ENCODE results near the gene PF4V1.

DNA sequence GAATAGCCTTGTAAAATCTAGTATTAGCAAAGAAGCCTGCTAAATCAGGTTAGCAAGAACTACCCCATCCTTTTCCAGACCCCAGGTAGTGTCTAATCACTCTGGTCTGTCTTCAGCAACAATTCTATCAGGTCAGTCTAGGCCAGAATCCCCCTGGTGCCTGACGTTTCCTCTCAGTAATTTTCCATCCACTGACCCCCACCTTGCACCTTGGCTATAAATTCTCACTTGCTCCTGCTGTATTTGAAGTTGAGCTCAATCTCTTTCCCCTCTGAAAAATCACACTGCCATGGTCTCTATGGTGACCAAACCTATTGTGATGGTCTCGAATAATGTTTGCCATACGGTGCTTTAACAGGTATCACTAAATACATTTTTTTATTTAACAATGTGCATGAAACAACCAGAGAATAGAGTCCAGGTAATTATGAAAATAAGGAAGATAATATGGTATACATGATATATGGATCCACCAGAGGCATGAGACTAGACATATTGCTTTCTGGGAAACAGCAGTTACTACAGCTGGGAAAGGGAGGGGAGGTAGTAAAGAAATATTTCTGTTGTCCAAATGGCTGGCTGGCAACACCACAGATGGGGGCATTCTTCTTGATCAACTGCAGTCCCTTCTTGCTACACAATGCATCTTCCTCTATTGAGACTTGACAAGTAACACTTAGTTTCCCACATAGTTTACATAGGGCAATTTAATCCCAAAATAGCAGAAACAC is 49.9 kb downstream of the PF4V1 start:
- TF ChIP-seq, protein P1, sequence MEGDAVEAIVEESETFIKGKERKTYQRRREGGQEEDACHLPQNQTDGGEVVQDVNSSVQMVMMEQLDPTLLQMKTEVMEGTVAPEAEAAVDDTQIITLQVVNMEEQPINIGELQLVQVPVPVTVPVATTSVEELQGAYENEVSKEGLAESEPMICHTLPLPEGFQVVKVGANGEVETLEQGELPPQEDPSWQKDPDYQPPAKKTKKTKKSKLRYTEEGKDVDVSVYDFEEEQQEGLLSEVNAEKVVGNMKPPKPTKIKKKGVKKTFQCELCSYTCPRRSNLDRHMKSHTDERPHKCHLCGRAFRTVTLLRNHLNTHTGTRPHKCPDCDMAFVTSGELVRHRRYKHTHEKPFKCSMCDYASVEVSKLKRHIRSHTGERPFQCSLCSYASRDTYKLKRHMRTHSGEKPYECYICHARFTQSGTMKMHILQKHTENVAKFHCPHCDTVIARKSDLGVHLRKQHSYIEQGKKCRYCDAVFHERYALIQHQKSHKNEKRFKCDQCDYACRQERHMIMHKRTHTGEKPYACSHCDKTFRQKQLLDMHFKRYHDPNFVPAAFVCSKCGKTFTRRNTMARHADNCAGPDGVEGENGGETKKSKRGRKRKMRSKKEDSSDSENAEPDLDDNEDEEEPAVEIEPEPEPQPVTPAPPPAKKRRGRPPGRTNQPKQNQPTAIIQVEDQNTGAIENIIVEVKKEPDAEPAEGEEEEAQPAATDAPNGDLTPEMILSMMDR (conservative IDR thresholded peaks at IDR 0.05; ENCODE audit: low read length) = no peak
- TF ChIP-seq EZH2phosphoT487 (IDR thresholded peaks at IDR 0.05; ENCODE audit: borderline replicate concordance, low read depth, low read length) = no peak

Measured in OCI-LY7 (cell line).